Occipital lobe (tissue), 2 donors: ENCODE results near the gene RBM23. TPM values are rescaled to one million over a fixed set of nuclear protein-coding genes. Genes with fewer than 3 reads are reported as not detected.
"Not testable (repeated sequence)": the region's sequence is repeated elsewhere in the genome, so short reads cannot be mapped to it uniquely, and the experiment has no call there.

Experiments used
- DNase-seq: peaks from one replicate; lab custom pipeline; 2025; lab: John Stamatoyannopoulos, UW
- total RNA-seq: library from RNA; depleted of rRNA; stranded (reverse); fragments of >200 nt; gene quantifications from one replicate; pipeline ENCODE4 v1.2.3, GENCODE V29; 2014

The RBM23 gene
- total RNA-seq, 1 donor from 2014 or later, result 78.6 TPM

DNA sequence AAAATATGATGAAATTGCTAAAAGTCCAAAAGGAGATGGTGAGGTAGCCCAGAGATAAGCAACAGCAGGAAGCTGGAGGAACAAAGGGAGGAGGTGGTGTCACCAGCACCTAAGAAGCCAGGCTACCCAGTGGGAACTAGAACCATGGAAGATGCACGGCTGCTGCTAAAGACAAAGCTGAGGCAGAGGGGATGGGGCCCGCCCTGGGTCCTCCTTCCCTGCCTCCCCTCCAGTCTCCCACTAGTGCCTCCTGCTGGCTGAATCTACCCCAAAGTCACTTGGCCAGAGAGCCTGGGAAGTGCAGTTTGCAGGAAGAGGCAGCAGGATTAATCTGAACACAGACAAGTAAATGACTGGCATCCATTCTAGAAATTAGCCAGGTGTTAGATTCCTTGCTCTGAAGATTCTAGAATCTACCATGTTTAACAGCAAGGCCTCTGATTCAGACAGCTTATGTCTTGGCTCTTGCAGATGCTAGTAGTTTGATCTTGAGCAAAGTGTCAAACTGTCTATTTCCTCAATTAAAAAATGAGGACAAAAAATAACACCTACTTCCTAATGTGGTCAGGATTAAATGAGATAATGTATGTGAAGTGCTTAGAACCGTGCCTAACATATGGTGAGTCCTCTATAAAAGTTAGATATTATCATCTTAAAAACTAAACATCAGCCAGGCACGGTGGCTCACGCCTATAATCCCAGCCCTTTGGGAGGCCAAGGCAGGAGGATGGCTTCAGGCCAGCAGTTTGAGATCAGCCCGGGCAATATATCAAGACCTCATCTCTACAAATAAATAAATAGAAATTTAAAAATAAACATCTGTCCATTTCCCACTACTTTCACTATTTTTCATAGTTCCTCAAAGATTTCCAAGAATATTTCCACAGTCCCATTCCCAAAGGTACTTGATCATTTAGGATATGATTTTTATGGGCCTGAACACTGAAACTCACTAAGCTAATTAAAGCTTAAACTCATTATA lies 53.2 kb downstream of the RBM23 start:
- DNase-seq, result no peak

DNA sequence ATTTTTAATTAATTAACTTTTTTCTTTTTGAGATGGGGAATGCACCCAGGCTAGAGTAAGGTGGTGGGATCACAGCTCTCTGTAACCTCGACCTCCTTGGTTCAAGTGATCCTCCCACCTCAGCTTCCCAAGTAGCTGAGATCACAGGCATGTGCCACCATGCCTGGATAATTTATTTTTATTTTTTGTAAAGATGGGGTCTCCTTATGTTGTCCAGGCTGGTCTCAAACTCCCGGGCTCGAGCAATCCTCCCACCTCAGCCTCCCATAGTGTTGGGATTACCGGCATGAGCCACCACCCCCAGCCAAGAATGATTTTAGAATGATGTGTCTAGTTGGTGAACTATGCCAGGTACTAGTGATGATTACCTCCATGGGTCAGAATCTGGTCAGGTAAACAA lies 54.0 kb downstream of the RBM23 start:
- DNase-seq, result no peak

DNA sequence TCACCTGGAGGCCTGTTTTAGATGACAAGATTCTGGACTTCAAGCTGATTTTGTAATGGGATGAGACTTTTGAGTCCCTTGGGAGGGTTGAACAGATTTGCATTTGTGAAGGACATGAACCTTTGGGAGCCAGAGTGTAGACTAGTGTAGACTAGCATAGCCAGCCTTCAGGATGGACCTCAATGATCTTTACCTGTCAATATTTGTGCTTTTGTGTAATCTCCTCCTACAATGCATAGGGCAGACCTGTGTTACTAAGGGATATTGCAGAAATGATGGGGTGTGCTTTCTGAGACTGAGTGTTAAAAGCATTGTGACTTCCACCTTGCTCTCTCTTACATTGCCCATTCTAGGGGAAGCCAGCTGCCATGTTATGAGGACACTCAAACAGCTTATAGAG lies 57.3 kb downstream of the RBM23 start:
- DNase-seq, result no peak

DNA sequence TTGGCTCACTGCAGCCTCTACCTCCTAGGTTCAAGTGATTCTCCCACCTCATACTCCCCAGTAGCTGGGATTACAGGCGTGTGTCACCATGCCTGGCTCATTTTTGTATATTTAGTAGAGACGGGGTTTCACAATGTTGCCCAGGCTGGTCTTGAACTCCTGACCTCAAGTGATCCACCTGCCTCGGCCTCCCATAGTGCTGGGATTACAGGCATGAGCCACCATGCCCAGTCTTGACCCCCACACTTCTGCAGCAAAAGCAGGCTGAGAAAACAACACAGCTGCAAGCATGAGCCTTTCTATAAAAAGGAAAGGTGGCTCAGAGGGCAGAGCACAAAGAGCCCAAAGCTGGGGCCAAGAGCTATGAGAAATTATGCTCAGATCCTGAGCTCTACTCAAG lies 58.6 kb downstream of the RBM23 start:
- DNase-seq, result not testable (repeated sequence)

DNA sequence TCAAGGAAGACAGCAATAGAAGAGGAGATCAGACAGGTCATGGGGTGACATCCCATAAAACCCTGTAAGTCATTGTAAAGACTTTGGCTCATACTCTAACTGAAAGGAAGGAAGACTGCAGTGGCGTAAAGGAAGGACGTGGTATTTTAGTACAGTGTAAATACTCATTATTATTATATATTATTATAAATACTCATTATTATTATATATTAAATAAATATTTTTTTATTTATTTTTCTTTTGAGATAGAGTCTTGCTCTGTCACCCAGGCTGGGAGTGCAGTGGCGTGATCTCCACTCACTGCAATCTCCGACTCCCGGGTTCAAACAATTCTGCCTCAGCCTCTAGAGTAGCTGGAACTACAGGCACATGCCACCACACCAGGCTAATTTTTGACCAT lies 62.5 kb downstream of the RBM23 start:
- DNase-seq, result no peak

DNA sequence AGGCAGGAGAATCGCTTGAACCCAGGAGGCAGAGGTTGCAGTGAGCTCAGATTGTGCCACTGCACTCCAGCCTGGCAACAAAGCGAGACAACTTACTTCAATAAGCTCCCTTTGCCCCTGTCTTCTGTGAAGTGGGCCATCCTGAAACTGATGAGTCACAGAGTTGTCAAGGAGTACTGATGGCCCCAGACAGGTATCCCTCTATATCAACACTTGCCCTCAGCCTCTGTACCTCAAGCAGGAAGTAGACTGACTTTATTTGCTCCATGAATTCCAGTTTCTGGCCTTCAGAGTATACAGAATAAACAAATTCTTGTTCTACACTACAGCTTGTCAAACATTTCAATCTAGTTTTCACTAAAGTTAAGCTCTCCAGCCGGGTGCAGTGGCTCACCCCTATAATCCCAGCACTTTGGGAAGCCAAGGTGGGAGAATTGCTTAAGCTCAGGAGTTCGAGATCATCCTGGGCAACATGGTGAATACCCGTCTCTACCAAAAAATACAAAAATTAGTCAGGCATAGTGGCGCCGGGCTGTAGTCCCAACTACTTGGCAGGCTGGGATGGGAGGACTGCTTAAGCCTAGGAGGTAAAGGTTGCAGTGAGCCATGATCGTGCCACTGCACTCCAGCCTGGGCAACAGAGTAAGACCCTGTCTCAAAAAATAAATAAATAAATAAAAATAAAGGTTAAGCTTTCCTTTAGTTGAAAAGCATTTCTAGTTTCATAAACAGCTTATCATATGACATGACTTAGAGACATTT lies 63.8 kb downstream of the RBM23 start:
- DNase-seq, result no peak

DNA sequence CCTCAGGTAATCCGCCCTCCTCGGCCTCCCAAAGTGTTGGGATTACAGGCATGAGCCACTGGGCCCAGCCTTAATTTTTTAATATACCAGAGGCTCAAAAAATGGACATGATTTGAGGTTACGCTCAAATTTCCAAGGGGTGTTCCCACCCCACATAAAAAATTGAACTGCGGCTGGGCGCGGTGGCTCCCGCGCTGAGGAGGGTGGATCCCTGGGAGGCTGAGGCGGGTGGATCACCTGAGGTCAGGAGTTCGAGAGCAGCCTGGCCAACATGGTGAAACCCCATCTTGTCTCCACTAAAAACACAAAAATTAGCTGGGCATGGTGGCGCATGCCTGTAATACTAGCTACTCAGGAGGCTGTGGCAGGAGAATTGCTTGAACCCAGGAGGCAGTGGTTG lies 64.7 kb downstream of the RBM23 start:
- DNase-seq, result not testable (repeated sequence)

DNA sequence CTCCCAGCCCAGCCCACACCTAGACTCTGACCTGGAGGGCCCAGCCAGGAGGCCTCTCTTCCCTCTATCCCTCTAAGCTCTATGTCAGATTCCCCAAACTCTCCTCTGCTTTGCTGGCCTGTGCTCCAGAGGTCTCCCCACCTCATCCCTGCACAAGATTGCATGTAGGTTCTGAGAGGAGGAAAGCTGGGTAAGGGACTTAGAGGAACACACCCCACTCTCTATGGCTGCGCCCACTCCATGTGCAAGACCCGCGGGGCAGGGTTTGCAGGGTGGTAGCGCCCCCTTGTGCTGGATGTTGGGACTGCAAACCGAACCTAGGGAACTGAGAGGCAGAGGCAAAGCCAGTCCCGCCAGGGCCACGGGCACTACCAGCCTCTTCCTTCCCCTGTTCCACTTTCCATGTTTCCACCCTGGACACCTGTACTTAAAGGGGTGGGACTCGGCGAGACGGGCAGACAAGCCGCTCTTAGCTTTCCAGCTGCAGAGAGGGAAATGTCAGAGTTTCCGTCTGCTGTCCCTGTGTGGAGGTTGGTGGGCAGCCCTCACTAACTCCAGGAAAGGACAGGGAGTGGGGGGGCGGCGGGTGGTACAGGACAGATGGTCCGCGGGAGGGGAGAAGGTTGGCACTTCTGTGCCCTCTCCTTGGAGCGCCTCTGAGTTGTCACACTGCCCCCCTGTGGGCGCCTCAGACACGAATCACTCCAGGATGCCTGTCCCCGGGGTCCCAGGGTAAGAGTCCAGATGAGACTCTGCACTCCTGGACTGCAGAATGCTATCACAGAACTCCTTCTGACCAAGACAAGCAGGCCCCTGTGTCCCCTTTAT lies 65.8 kb downstream of the RBM23 start:
- peak; percentile 60 for DNase-seq

DNA sequence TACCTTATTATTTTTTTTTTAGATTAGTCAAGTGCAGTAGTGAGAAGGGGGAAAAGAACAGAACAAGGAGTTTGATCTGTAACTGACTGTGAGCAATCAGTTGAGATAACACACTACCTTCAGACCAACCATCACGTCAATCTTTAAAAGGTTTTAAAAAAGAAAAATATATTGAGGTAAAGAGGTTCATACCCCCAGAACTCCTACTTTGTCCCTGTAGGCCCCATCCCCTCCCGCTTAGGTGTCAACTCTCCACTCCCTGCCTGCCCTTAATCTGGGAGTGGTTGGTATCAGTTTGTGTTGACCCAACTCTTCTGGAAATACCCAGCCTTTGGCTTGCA lies 66.4 kb downstream of the RBM23 start:
- DNase-seq, result no peak

DNA sequence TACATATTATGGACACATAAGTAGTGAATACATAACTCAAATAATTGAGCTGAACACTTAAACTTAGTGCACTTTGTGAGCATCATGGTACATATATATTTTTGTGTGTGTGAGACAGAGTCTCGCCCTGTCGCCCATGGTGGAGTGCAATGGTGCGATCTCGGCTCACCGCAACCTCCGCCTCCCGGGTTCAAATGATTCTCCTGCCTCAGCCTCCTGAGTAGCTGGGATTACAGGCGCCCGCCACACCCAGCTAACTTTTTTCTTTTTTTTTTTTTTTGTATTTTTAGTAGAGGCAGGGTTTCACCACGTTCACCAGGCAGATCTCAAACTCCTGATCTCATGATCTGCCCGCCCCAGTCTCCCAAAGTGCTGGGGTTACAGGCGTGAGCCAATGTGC lies 66.8 kb downstream of the RBM23 start:
- not testable (repeated sequence) for DNase-seq

DNA sequence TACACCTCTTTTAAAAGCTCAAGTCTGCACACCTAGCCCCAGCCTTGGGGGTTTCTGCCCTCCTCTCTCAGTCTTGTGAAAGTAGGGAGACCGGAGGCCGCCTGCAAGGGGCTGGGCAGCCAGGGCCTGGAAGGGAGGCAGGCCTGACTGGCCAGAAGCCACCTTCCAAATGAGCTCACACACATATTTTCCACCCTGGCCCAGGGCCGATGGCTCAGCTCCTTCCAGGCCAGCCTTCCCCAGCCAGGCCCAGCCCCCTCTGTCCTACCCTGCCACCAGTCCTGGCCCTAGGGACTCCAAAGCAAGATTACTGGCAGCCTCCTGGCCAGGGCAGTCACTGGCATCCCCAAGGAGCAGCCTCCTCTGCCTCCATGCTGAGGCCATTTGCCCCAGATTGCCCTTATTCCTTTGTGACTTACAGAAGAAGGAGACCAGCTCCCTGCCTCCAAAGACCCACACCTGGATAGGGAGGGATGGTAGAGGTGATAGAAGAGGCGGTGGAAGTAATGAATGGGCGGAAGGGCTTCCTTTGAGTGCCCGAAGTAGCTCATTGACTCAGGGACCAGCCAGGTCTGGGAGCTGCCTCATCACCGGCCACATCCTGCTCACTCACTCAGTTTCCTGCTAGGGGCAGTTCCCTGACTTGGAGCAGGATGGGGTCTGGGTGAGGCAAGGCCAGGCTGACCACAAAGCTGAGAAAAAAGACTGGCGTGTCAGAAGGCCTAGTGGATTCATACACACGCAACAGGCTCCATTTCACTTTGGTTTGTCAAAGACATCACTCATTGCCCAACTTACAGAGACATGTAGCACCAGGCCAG lies 67.8 kb downstream of the RBM23 start:
- DNase-seq, result peak; percentile 33

DNA sequence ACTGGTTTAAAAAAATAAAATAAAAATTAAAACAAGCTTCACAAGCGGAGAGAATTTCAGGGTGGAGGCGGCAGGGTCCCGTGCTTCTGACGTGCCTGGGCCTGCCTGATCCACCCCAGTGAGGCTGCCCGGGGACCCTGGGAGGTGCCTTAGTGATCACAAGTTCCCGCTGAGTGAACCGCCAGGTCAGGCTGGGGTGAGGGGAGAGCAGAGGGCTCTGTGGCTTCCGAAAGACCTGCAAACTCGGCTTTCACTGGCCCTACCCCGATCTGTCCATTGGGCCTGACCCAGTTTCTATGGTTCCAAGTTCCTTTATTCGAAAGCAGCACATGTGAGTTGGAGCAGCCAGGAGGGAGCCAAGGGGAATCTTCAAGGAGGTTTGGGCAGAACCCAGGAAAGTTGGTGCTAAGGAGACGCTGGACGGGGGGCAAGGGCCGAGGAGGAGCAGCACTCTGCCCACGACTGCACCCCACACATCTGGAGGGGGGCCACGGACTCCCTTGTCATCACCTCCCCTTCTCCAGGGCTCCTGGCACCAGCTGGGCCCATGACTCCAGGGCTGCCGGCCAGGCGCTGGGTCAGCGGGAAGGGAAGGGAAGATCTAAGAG lies 69.6 kb downstream of the RBM23 start:
- no peak for DNase-seq

DNA sequence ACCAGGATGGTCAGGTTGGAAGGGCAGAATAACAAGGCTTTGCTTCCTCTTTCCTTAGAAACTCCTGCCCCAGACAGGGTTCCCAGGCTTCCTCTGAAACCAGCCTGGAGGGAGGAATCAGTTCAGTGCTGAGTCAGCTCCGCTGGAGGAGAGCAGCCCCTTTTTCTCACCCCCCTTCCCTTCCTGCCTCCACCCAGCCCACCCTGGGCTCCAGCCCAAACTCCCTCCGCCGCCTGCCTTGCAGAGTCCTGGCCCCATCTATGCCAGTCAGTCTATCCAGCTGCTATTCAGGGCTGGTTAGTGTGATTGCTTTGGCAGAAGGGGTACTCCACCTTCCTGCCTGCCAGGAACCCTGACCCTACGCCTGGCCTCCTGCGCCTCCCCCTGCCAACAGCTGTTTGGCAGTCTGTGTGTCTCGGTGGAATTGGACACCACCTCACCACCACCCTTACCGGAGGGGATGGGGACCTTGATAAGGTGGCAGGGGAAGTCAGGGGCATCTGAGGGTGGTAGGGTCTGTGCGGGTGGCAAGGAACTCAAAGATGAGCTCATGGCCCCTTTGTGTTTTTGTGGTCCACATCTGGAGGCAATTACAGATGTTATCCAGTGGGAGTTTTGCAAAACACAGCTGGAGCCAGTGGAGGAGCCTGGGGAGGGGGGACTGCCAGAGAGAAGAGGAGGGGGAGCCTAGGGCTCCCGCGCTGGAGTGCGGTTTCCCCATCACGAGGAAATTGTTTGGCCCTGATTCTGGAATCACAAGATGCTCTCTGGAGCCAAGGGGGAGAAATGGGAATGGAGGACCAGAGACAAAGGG lies 70.4 kb downstream of the RBM23 start:
- no peak for DNase-seq

DNA sequence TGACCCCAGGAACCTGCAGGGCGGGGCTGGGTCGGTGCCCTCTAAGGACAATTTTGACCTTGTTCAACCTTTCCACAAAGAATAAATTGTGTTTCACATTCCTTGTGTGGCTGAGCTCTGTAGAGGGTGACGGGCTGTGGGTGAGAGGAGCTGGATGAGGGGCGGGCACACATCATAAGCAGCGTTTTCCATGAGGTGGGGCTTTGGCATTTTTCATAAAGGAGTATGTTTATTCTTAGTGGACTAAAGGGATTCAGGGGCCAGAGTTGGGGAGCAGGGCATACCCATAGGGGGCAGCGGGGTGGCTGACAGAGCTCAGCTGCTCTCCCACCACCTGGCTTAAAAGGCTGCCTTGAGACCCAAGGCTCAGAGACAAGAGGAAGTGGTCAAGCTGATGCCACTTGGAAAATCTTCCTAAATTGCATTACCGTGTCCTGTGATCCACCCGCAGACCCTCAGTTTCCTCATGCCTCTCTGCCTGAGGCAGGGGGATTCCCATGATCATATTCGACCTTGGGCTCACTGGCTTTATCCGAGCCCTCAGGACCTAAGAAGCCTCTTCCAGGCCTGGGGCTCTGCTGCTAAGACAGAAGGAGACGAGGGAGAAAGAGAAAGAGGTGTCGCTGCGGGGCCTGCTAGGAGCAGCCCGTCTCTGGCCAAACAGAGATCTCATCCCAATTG lies 71.1 kb downstream of the RBM23 start:
- no peak for DNase-seq

DNA sequence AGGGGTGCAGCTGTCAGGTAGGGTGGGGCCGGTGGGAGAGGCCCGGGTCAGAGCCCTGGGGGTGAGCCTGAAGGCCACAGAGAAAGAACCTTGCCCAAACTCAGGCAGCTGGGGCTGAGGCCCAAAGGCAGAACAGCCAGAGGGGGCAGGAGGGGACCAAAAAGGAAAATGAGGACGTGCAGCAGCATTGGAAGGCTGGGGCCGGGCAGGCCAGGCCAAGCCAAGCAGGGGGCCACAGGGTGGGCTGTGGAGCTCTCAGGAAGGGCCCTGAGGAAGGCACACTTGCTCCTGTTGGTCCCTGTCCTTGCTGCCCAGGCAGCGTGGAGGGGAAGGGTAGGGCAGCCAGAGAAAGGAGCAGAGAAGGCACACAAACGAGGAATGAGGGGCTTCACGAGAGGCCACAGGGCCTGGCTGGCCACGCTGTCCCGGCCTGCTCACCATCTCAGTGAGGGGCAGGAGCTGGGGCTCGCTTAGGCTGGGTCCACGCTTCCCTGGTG lies 72.1 kb downstream of the RBM23 start:
- DNase-seq, result no peak

DNA sequence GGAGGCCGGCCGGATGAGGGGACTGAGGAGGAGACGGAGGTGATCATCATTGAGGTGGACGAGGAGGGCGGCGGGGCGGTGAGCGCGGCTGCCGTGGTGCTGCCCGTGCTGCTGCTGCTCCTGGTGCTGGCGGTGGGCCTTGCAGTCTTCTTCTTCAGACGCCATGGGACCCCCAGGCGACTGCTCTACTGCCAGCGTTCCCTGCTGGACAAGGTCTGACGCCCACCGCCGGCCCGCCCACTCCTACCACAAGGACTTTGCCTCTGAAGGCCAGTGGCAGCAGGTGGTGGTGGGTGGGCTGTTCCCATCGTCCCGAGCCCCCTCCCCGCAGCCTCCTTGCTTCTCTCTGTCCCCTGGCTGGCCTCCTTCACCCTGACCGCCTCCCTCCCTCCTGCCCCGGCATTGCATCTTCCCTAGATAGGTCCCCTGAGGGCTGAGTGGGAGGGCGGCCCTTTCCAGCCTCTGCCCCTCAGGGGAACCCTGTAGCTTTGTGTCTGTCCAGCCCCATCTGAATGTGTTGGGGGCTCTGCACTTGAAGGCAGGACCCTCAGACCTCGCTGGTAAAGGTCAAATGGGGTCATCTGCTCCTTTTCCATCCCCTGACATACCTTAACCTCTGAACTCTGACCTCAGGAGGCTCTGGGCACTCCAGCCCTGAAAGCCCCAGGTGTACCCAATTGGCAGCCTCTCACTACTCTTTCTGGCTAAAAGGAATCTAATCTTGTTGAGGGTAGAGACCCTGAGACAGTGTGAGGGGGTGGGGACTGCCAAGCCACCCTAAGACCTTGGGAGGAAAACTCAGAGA lies 72.9 kb downstream of the RBM23 start:
- DNase-seq, result no peak

DNA sequence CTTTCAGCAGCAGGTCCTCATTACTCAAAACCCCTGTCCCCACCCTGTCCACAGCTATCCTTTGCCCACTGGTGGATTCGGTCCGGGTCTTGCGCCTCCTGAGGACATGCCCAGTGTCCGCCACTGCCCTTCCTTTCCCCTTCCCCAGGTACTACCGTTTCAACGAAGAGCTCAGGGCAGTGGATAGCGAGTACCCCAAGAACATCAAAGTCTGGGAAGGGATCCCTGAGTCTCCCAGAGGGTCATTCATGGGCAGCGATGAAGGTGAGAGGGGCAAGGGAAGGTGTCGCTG lies 73.9 kb downstream of the RBM23 start:
- no peak for DNase-seq
